LNCAP (cell line): Measurements from ENCODE around the gene MTCL1.

Experiments used
- TF ChIP-seq, protein P1 (sequence below): fragments of 450-650 bp; IDR thresholded peaks from 2 replicates; pipeline ENCODE4 v1.5.1; 2017; ENCODE audit warnings: mild to moderate bottlenecking

The MTCL1 gene

DNA sequence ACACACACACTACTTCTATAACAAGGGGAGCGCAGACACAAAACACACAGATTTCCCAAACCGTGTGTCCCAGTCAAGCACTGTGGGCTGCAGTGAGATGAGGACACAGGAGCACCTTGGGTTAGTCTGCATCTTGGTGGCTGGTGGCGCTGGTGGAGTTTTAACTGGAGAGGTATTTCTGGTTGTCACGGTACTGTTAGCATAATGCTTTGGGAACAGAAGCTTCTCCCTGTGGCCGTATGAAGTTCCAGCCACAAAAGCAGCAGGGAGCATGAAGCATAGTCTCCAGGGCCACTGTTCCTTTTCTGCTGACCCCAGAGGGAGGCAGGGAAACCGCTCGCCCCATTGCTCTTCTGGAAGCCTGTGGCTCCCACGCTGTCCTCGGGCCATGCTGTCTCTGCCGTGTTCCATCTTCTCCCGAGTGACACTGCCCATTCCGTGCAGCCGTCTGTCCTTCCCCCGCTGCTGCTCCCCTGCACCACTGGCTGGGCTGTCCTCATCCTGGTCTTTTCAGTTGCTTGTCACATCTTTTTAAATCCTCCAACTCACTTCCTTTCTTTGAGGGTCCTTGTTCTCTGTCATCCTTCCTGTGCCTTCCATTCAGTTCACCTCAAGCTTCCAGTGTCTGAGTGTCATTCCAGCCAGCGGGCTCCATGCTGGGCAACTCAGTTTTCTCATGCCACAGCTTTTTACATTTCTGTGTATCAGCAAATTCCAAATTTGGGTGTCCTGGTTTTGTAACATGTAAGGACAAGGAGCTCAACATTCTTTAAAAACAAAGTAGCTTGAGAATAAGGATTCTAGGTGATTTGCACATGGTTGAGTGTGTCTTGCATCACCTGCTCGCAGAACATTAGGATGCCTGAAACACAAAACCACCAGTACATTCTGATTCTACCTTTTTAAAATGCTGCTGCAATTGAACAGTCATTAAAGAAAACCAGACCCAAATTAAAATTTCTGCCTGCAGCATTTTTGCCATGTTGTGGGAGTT lies 125.0 kb downstream of the MTCL1 start:
- TF ChIP-seq, protein P1, sequence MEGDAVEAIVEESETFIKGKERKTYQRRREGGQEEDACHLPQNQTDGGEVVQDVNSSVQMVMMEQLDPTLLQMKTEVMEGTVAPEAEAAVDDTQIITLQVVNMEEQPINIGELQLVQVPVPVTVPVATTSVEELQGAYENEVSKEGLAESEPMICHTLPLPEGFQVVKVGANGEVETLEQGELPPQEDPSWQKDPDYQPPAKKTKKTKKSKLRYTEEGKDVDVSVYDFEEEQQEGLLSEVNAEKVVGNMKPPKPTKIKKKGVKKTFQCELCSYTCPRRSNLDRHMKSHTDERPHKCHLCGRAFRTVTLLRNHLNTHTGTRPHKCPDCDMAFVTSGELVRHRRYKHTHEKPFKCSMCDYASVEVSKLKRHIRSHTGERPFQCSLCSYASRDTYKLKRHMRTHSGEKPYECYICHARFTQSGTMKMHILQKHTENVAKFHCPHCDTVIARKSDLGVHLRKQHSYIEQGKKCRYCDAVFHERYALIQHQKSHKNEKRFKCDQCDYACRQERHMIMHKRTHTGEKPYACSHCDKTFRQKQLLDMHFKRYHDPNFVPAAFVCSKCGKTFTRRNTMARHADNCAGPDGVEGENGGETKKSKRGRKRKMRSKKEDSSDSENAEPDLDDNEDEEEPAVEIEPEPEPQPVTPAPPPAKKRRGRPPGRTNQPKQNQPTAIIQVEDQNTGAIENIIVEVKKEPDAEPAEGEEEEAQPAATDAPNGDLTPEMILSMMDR: no peak

DNA sequence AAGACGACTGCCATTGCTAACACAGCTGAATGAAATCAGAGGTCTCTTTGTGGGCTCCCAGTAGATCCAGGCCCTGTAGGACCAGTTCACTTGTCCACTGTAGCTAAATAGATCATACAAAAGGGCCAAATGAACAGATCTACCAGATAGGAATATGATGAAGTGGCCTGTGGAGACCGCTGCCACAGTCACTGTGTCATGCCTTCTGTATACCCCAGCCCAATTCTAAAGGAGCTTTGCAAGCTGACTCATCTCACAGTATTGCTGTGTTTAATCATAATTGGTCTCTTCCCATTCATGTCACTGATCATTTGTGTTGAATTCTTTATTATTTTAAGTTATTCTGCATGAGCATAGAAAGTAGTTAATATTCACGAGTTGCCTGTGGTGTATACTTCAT lies 125.8 kb downstream of the MTCL1 start:
- TF ChIP-seq, protein P1: no peak

DNA sequence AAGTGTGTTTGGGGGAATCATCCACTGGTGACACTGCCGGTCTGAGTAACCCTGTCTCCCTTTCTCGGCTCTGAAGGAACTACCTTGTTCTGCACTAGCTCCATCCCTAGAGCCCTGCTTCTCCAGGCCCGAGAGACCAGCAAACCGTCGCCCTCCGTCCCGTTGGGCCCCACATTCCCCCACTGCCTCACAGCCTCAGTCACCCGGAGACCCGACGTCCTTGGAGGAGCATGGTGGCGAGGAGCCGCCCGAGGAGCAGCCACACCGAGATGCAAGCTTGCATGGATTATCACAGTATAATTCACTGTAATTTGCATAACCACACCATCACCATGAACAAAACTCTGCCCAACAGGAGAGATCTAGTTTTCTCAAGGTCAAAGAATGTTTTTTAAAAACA lies 126.2 kb downstream of the MTCL1 start:
- TF ChIP-seq, protein P1: no peak

DNA sequence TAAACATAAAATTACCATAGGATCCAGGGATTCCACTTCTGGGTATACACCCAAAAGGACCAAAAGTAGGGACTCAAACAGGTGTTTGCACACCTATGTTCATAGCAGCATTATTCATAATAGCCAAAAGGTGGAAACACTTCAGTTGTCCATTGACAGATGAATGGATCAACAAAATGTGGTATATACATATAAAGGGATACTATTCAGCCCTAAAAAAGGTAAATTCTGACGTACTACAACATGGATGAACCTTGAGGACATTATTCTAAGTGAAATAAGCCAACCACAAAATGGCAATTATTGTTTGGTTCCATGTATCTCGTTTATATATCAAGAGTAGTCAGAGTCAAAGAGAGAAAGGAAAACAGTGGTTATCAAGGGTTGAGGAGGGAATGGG lies 128.1 kb downstream of the MTCL1 start:
- TF ChIP-seq, protein P1: no peak

DNA sequence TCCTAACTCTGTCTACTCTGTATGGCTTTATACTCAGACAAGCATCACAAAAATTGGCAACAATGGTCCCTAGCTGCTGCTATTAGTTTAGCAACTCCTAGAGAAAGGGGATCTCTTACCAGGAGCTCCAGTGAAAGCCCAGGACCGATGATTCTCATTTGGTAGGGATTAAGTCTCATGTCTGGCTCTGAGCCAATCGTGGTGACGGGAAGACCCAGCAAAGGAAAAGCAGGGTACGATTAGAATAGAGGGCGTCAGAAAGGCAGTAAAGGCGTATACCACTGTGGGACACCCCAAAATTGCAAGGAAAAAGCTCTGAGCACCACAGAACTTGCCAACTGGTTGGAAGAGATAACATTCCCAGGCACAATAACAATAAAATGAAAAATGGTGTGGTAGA lies 129.5 kb downstream of the MTCL1 start:
- TF ChIP-seq, protein P1: no peak

DNA sequence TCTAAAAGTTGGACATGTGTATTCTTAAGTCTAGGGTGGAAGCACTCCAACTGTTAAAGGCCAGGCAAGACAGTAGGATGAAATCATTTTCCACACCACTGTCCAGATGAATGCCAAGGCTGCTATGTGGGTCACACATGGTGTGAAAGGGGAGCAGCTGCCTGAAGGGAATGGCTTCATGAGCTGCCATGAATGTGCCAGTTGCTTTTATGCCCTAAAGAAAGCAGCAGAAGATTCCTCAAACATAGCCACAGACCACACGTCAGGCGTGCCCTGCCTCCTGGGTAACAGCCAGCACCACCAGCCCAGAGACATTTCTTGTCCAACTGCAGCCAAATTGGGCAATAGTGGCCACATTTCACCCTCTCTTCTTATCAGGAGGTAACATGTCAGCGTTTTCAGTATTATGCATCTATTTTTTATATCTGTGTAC lies 130.2 kb downstream of the MTCL1 start:
- TF ChIP-seq, protein P1: no peak

DNA sequence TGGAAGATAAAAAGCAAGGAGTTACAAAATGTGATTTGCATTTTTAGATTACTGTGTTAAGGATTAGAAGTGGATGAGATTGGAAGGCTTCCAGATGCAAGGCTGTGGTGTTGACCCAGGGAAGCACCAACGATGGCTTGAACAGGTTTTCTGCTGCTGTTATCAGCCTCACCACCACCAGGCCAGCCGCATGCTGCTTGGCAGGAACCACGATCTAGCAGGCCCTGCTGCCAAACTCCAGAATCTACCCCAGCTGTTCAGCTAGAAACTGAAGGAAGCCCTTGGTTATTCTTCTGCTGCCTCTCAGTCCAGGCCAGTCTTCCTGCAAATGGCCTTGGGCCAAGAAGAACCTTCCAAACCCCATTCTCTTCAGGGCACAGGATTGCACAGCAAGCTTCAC lies 133.9 kb downstream of the MTCL1 start:
- TF ChIP-seq, protein P1: no peak
